Stimulated activated memory B cell treated with anti-CD40 and anti-IgM and Interleukin-4, amounts not matched to agents 10 μg/mL and 1 μg/mL and 100 μg/mL, for 72 hours (primary cell): Measurements from ENCODE around the gene PHF10.
"Not testable (repeated sequence)": the region's sequence is repeated elsewhere in the genome, so short reads cannot be mapped to it uniquely, and the experiment has no call there.

Experiments used
- ATAC-seq: fragments of 150-1000 bp; cut with Tn5 transposase; 2 replicates; pipeline ENCODE4 v1.10.0; 2021
- H3K27ac Mint-ChIP-seq: one replicate; pipeline ENCODE4 v1.8.0; 2022; ENCODE audit warnings: mild to moderate bottlenecking, mixed read lengths
- H3K27me3 Mint-ChIP-seq: one replicate; pipeline ENCODE4 v1.8.0; 2022; ENCODE audit warnings: mixed read lengths
- H3K36me3 Mint-ChIP-seq: one replicate; pipeline ENCODE4 v1.8.0; 2022; ENCODE audit warnings: mixed read lengths
- H3K4me1 Mint-ChIP-seq: one replicate; pipeline ENCODE4 v1.8.0; 2022; ENCODE audit warnings: mixed read lengths
- H3K4me3 Mint-ChIP-seq: one replicate; pipeline ENCODE4 v1.8.0; 2022; ENCODE audit warnings: mild to moderate bottlenecking, moderate library complexity, mixed read lengths
- H3K9me3 Mint-ChIP-seq: one replicate; pipeline ENCODE4 v1.8.0; 2022; ENCODE audit warnings: mixed read lengths

The PHF10 gene

DNA sequence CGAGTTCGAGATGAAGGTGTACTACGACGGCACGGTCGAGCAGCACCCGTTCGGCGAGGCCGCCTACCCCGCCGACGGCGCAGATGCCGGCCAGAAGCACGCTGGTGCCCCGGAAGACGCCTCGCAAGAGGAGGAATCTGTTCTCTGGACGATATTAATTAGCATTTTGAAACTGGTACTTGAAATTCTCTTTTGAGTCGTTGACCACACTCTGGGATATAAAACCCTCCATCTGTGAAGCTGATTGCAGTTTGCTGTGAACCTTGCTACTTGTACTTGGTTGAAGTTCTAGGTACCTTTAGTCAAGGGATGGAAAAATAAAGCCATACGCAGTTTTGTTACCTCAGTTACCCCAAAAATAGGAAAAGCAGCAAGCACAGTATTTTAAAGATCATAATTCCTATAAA lies 21.5 kb downstream of the PHF10 start:
- Mint-ChIP-seq H3K4me1 (peaks cover 60% of the 10 kb centered on the region), H3K36me3 (peaks cover 12% of the 10 kb centered on the region), H3K27me3 (no peaks in the 10 kb centered on the region), H3K9me3 (no peaks in the 10 kb centered on the region), H3K27ac (peak overlapping the region; percentile 93), H3K4me3 (peak overlapping the region; percentile 95)
- peak; percentile 4 for ATAC-seq

DNA sequence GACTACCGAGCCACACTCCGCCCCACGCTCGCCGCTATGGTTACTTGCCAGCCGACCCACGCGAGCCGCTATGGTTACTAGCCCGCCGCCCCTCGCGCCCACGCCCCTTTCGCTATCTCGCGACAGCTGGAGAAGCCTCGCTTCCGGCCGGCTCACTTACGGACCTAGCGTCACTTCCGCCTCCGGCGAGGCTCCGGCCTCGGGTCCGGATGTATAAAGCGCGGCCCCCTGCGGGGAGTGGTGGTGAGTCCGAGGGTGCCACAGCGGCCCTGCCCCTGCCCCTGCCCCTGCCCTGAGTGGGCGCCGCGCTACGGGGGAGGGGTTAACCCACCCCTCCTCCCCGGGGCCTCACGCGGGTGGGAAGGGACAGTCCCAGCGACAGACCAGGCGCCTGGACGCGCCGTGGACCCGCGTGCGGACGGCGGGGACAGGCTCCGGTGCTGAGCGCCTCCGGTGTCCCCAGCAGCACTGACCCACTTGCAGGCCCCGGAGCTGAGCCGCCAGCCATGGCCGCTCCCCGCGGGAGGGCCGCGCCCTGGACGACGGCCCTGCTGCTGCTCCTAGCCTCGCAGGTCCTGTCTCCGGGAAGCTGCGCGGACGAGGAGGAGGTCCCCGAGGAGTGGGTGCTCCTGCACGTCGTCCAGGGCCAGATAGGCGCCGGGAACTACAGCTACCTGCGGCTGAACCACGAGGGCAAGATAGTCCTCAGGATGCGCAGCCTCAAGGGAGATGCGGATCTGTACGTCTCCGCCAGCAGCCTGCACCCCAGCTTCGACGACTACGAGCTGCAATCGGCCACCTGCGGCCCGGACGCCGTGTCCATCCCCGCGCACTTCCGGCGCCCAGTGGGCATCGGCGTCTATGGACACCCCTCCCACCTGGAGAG lies 22.1 kb downstream of the PHF10 start, which contains the start of the genes C6orf120 and WDR27:
TSS of gene C6orf120 (plus strand) at position 173 of the 886 bp plus-strand sequence. CDS start at position 507, 334 bp downstream.
TSS of gene WDR27 (minus strand) at position 76 of the 886 bp plus-strand sequence. CDS start 13,024 bp downstream, outside the sequence.
- peaks cover 54% of the 10 kb centered on the region for H3K4me1 Mint-ChIP-seq
- H3K4me3 Mint-ChIP-seq, result peak within 1 kb of the TSS; percentile 95
- H3K27ac Mint-ChIP-seq, result peak within 1 kb of the TSS; percentile 93
- ATAC-seq, result peak; percentile 98
- H3K27me3 Mint-ChIP-seq, result no peaks in the 10 kb centered on the region
- H3K9me3 Mint-ChIP-seq, result no peaks in the 10 kb centered on the region
- peaks cover 12% of the 10 kb centered on the region for H3K36me3 Mint-ChIP-seq

DNA sequence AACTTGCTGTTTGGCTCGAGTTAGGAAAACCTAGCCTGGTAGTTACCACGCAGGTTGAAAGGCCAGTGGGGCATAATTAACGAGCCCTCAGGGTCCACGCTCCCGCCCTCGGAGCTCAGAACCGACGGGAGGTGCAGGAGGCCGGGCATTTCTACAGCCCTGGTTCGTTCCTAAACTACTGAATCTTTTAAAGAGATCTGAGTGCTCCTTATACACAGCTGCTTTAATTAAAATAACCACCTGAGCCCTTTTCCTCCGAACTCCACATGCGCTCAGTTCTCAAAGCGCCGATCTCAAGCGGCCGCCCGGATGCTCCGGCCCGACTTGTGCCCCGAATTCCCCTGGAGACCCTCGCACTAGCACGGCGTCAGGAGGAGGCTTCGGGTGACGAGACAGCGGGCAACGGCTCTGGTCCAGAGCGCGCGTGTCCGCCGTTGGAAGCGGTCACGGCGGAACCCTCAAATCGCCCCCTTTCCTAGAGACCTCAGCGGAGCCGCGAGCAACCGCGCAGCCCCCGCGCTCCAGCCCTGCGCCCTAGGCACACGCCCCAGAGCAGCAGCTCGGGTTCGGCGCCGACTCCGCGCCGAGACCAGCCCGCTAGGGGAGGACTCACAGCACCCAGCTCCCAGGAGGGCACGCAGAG lies 22.9 kb downstream of the PHF10 start:
- Mint-ChIP-seq H3K4me3 (peak overlapping the region; percentile 95), H3K4me1 (peaks cover 46% of the 10 kb centered on the region), H3K27ac (peak overlapping the region; percentile 93), H3K36me3 (peaks cover 11% of the 10 kb centered on the region), H3K27me3 (no peaks in the 10 kb centered on the region), H3K9me3 (no peaks in the 10 kb centered on the region)
- ATAC-seq, result peak; percentile 1

DNA sequence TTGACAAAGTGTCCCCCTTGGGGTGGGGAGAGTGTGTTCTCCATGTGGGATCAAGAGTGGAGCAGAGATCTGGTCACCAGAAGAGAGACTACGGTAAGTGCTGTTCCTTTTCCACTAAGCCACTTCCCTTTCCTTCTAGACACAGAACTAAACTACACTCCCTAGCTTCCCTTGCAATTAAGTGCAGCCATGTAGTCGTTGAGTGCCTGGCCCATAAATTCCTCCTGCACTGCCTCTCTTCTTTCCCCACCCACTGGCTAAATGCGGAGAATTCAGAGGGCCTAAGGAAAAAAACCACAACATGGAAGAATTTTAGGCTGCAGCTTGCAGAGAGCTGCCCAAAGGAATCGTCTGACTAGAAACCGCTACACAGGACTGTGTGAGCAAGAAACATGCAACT lies 24.0 kb downstream of the PHF10 start:
- Mint-ChIP-seq H3K4me1 (peaks cover 35% of the 10 kb centered on the region), H3K9me3 (peaks cover 5% of the 10 kb centered on the region), H3K4me3 (no peak overlapping the region), H3K27ac (no peak overlapping the region), H3K36me3 (peaks cover 19% of the 10 kb centered on the region), H3K27me3 (no peaks in the 10 kb centered on the region)
- no peak for ATAC-seq

DNA sequence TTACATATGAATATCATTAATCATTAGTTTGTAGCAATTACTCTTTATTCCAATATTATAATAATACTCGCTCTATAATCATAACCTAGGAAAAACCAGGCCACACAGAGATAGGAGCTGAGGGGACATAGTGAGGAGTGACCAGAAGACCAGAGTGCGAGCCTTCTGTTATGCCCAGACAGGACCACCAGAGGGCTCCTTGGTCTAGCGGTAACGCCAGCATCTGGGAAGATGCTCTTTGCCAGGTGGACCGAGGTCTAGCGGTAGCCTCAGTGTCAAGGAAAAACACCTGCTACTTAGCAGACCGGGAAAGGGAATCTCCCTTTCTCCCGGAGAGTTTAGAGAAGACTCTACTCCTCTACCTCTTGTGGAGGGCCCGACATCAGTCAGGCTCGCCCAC lies 27.2 kb downstream of the PHF10 start:
- H3K27ac Mint-ChIP-seq, ATAC-seq, H3K4me3 Mint-ChIP-seq, H3K27me3 Mint-ChIP-seq: not testable (repeated sequence)
- Mint-ChIP-seq H3K36me3 (peaks cover 31% of the 10 kb centered on the region), H3K9me3 (peaks cover 13% of the 10 kb centered on the region), H3K4me1 (peaks cover 23% of the 10 kb centered on the region)

DNA sequence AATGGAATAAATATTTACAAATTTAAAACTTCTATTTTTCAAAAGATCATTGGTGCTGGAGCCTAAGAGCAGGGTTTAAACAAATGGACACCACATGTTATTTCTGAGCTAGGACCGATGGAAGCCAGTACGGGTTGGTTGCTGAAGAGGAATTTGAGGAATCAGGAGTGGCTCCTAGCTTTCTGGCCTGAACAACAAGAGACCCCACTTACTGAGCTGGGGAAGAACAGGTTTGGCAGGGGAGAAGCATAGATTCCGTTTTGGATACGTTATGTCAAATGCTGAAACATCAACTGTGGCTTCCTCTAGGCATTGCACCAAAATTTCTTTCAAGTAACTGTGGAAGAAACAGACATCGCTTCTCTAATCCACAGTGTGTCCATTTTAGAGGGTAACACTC lies 29.2 kb downstream of the PHF10 start:
- ATAC-seq, result no peak
- Mint-ChIP-seq H3K4me3 (no peak overlapping the region), H3K4me1 (peaks cover 17% of the 10 kb centered on the region), H3K27ac (no peak overlapping the region), H3K9me3 (peaks cover 13% of the 10 kb centered on the region), H3K36me3 (peaks cover 37% of the 10 kb centered on the region), H3K27me3 (no peaks in the 10 kb centered on the region)

DNA sequence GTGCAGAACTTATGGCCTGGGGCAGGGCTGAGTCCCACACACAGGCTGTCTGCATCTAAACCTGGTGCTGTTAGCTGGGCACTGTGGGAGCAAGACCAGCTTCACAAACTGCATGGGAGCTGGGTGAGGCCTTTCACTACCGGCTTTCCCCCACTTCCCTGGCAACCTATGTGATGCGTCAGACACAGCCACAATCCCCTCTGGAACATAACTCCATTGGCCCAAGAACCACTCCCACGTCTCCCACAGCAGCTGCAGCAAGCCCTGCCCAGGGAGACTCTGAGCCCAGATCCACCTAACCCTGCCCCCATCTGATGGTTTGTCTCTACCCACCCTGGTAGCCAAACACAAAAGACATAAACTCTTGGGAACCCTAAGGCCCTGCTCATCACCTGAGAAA lies 31.8 kb downstream of the PHF10 start:
- no peaks in the 10 kb centered on the region for H3K4me1 Mint-ChIP-seq
- no peaks in the 10 kb centered on the region for H3K27me3 Mint-ChIP-seq
- no peak overlapping the region for H3K4me3 Mint-ChIP-seq
- peaks cover 16% of the 10 kb centered on the region for H3K9me3 Mint-ChIP-seq
- ATAC-seq, result no peak
- H3K27ac Mint-ChIP-seq, result no peak overlapping the region
- H3K36me3 Mint-ChIP-seq, result peaks cover 46% of the 10 kb centered on the region

DNA sequence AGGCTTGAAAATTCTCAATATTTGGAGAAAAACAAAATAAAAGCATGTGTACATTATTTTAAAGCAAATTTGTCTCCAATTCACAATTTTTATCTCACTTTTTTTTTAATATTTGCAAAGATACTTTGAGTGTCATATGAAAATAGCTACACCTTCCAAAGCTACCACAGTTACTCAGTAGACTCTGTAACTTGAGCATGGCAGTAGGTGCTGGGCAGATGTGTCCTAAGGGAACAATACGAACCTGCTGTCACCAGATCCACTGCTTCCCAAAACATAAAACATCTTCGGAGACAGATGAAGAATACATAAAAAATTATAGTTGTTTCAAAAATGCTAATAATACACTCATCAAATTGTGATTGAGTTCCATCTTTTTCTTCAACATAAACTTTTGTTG lies 33.0 kb downstream of the PHF10 start:
- ATAC-seq, result no peak
- Mint-ChIP-seq H3K27me3 (no peaks in the 10 kb centered on the region), H3K4me1 (no peaks in the 10 kb centered on the region), H3K4me3 (no peak overlapping the region), H3K9me3 (peaks cover 20% of the 10 kb centered on the region), H3K27ac (no peak overlapping the region), H3K36me3 (peaks cover 56% of the 10 kb centered on the region)

DNA sequence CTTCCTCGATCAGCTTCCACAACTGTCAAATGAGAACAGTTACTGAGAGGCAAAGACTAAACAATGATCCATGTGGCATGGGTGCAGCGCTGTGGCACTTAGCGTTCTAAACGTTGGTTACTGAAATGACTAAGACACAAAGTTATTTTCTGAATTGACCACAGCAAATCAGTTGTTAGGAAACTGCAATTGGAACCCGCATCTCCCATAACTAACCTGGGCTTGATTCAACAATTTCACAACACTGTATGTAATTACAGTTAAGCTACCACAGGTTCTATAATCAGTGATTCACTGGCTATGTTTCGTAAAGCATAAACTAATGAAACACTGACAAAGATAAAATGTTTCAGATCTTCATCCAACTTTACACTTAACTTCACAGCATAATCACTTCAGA lies 35.0 kb downstream of the PHF10 start:
- peaks cover 28% of the 10 kb centered on the region for H3K9me3 Mint-ChIP-seq
- H3K4me1 Mint-ChIP-seq, result no peaks in the 10 kb centered on the region
- H3K27ac Mint-ChIP-seq, result no peak overlapping the region
- no peak overlapping the region for H3K4me3 Mint-ChIP-seq
- ATAC-seq, result no peak
- no peaks in the 10 kb centered on the region for H3K27me3 Mint-ChIP-seq
- H3K36me3 Mint-ChIP-seq, result peaks cover 59% of the 10 kb centered on the region

DNA sequence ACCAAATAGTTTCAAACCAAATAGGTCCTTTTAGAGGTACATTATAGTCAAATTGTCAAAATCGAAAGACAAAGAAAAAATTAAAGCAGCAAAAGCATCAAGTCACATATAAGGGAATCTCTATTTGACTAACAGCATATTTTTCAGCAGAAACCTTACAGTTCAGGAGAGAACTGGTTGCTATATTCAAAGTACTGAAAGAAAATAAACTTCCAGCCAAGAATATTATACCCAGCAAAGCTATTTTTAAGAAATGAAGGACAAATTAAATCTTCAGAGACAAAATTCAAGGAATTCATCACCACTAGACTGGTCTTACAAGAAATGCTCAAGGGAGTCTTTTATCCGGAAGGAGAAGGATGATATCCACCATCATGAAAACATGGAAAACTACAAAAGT lies 38.4 kb downstream of the PHF10 start:
- peaks cover 13% of the 10 kb centered on the region for H3K4me1 Mint-ChIP-seq
- no peak overlapping the region for H3K4me3 Mint-ChIP-seq
- H3K27ac Mint-ChIP-seq, result no peak overlapping the region
- peaks cover 86% of the 10 kb centered on the region for H3K36me3 Mint-ChIP-seq
- H3K27me3 Mint-ChIP-seq, result no peaks in the 10 kb centered on the region
- H3K9me3 Mint-ChIP-seq, result peaks cover 19% of the 10 kb centered on the region
- ATAC-seq, result no peak

DNA sequence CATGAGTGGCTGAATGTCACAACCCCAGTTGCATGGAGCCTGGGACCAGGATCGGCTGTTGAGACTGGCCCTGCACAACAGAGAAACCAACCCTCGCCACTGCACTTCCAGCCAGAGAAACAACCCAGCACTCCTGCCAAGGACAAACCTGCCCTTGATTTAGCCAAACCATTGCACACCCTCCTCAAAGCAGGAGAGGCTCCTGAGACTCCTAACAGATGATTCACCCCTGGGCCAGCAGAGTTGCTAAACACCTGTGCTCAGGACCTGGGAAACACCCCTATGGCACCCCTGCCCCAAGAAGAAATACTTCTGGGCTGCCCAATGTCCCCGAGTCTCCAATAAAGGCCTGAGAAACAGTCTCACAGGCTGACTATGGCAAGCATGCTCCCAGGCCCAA lies 40.2 kb downstream of the PHF10 start:
- H3K4me3 Mint-ChIP-seq, result no peak overlapping the region
- ATAC-seq, result no peak
- no peaks in the 10 kb centered on the region for H3K27me3 Mint-ChIP-seq
- H3K9me3 Mint-ChIP-seq, result peaks cover 23% of the 10 kb centered on the region
- peaks cover 91% of the 10 kb centered on the region for H3K36me3 Mint-ChIP-seq
- H3K27ac Mint-ChIP-seq, result no peak overlapping the region
- peaks cover 13% of the 10 kb centered on the region for H3K4me1 Mint-ChIP-seq

DNA sequence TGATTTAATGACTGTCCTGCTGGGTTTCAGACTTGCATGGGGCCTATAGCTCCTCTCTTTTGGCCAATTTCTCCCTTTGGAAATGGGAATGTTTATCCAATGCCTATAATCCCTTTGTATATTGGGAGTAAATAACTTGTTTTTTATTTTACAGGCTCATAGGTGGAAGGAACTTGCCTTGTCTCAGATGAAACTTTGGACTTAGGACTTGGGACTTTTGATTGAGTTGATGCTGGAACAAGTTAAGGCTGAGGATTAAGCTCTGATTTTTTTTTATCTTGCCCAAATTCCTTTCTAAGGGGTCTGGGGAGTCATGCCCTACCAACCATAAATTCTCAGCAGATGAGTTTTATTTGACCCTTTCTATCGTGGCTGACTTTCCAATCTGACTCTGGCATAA lies 46.0 kb downstream of the PHF10 start:
- Mint-ChIP-seq H3K4me1 (peaks cover 6% of the 10 kb centered on the region), H3K27me3 (no peaks in the 10 kb centered on the region), H3K36me3 (peaks cover 76% of the 10 kb centered on the region), H3K27ac (no peak overlapping the region), H3K4me3 (no peak overlapping the region), H3K9me3 (peaks cover 6% of the 10 kb centered on the region)
- ATAC-seq, result no peak

DNA sequence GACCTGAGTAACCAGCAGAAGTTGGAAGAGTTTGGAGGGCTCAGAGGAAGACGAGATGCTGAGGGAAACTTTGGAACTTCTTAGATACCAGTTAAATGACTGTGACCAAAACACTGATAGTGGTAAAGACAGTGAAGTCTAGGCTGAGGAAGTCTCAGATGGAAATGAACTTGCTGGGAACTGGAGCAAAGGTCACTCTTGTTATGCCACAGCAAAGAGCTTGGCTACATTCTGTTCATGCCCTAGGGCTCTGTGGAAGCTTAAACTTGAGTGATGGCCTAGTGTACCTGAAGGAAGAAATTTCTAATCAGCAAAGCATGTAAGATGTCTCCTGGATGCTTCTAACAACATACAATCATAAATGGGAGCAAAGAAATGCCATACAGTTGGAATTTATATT lies 47.2 kb downstream of the PHF10 start:
- H3K36me3 Mint-ChIP-seq, result peaks cover 75% of the 10 kb centered on the region
- peaks cover 6% of the 10 kb centered on the region for H3K9me3 Mint-ChIP-seq
- no peak overlapping the region for H3K4me3 Mint-ChIP-seq
- no peak for ATAC-seq
- no peaks in the 10 kb centered on the region for H3K27me3 Mint-ChIP-seq
- no peak overlapping the region for H3K27ac Mint-ChIP-seq
- no peaks in the 10 kb centered on the region for H3K4me1 Mint-ChIP-seq

DNA sequence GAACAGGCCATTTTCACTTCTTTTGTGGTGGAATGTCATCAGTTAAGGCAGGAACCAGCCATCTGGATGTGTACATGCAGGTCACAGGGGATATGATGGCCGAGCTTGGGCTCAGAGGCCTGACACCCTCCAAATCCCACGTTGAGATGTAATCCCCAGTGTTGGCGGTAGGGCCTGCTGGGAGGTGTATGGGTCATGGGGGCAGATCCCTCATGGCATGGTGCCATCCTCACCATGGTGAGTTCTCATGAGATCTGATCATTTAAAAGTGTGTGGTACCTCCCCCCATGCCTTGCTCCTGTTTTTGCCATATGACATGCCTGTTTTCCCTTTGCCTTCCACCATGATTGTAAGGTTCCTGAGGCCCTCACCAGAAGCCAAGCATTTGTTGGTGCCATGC lies 49.3 kb downstream of the PHF10 start:
- no peaks in the 10 kb centered on the region for H3K27me3 Mint-ChIP-seq
- no peaks in the 10 kb centered on the region for H3K4me1 Mint-ChIP-seq
- ATAC-seq, result no peak
- H3K27ac Mint-ChIP-seq, result no peak overlapping the region
- peaks cover 64% of the 10 kb centered on the region for H3K36me3 Mint-ChIP-seq
- H3K9me3 Mint-ChIP-seq, result peaks cover 3% of the 10 kb centered on the region
- H3K4me3 Mint-ChIP-seq, result no peak overlapping the region

DNA sequence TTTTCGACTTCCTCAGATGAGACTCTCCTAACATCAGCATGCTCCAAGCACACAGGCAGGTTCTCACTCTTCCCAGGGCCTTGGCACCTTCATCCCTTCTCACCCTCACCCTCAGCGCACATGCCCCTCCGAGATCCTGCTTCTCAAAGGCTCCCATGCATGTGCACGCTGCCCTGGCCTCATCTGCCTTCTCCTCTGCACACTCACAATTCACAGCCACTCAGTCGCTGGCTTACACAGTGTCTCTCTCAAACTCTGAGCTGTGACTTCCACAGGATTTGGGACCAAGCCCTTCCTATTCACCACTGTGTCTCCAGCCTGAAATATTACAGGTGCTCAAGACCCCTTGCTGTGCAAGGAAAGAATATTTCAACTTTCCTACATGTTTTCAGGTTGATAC lies 52.7 kb downstream of the PHF10 start:
- peaks cover 68% of the 10 kb centered on the region for H3K36me3 Mint-ChIP-seq
- no peak overlapping the region for H3K4me3 Mint-ChIP-seq
- no peaks in the 10 kb centered on the region for H3K4me1 Mint-ChIP-seq
- peaks cover 3% of the 10 kb centered on the region for H3K9me3 Mint-ChIP-seq
- no peak overlapping the region for H3K27ac Mint-ChIP-seq
- no peak for ATAC-seq
- no peaks in the 10 kb centered on the region for H3K27me3 Mint-ChIP-seq

DNA sequence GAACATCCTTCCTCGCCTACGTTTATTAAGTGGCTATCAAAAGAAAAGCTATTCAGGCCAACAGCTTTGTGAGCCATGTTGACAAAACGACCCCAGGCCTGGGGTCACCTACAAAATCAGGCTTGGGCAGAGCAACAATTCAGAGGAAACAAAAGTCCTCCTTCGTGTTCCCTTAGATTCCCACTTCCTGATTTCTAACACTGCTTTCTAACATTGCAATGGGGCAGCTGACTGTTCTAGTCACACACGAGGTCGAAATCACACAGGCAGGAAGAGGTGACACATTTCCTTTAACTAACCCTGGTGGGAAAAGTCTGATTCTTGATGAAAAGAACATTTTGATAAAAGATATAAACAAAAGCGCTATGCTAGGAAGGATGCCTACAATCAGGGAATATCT lies 54.4 kb downstream of the PHF10 start:
- Mint-ChIP-seq H3K27me3 (no peaks in the 10 kb centered on the region), H3K36me3 (peaks cover 62% of the 10 kb centered on the region), H3K4me3 (no peak overlapping the region), H3K4me1 (no peaks in the 10 kb centered on the region), H3K9me3 (peaks cover 3% of the 10 kb centered on the region), H3K27ac (no peak overlapping the region)
- ATAC-seq, result no peak
